AG10803 (cell line): Measurements from ENCODE around the gene SREBF1.
A peak's percentile ranks its signal among the peaks of the same experiment; 100 is the strongest.

ENCODE experiments used
- DNase-seq: peaks from one replicate; pipeline ENCODE4 v3.0.0; 2010; ENCODE audit warnings: low read depth
- H3K4me3 ChIP-seq: 2 replicates; pipeline ENCODE4 v1.5.1; 2011; ENCODE audit warnings: mild to moderate bottlenecking, low read length, control low read depth
- TF ChIP-seq, protein P1 (sequence below): conservative IDR thresholded peaks from 2 replicates; pipeline ENCODE4 v1.5.1; 2011; ENCODE audit warnings: mild to moderate bottlenecking, low read length, control low read depth, inconsistent platforms

SREBF1 gene

DNA sequence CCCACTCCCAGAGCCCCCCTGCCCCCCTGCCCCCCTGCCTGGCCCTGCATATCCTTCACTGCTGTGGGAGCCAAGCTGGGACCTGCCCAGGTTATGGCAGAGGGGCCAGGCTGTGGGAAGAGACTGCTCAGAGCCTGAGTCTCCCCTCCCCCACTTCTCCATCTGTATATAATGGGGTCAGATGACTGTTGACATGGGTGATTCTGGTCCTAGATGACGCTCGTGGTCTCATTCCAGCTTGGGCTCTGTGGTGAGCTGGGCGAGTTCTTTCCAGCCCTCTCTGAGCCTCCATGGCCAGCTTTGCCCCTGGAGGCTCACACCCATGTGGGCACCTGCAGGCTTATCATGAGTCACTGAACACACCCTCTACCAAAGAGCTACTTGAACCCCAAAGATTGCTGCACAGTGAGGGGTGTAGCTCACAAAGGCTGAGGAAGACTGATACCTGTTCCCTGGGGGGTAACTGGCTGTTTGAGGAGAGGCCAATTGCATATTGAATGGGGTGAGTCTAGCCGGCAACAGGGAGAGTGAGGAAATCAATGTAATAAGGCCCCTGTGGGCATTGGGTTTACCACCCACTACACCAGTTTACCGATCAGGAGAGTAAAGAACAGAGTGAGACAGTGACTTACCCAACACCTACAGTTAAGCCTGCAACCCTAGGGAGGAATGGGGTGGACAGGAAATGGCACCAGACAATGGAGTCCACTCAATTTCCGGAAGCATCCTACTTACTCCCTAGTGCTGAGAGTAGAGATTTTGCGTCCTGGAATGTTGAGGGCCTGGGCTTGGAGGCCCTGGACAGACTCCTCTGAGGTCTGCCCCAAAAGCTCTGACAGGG, 4.2 kb upstream of the SREBF1 start:
- H3K4me3 ChIP-seq: peak overlapping the region; percentile 61
- peak; percentile 51 for DNase-seq
- TF ChIP-seq, protein P1, sequence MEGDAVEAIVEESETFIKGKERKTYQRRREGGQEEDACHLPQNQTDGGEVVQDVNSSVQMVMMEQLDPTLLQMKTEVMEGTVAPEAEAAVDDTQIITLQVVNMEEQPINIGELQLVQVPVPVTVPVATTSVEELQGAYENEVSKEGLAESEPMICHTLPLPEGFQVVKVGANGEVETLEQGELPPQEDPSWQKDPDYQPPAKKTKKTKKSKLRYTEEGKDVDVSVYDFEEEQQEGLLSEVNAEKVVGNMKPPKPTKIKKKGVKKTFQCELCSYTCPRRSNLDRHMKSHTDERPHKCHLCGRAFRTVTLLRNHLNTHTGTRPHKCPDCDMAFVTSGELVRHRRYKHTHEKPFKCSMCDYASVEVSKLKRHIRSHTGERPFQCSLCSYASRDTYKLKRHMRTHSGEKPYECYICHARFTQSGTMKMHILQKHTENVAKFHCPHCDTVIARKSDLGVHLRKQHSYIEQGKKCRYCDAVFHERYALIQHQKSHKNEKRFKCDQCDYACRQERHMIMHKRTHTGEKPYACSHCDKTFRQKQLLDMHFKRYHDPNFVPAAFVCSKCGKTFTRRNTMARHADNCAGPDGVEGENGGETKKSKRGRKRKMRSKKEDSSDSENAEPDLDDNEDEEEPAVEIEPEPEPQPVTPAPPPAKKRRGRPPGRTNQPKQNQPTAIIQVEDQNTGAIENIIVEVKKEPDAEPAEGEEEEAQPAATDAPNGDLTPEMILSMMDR: no peak

DNA sequence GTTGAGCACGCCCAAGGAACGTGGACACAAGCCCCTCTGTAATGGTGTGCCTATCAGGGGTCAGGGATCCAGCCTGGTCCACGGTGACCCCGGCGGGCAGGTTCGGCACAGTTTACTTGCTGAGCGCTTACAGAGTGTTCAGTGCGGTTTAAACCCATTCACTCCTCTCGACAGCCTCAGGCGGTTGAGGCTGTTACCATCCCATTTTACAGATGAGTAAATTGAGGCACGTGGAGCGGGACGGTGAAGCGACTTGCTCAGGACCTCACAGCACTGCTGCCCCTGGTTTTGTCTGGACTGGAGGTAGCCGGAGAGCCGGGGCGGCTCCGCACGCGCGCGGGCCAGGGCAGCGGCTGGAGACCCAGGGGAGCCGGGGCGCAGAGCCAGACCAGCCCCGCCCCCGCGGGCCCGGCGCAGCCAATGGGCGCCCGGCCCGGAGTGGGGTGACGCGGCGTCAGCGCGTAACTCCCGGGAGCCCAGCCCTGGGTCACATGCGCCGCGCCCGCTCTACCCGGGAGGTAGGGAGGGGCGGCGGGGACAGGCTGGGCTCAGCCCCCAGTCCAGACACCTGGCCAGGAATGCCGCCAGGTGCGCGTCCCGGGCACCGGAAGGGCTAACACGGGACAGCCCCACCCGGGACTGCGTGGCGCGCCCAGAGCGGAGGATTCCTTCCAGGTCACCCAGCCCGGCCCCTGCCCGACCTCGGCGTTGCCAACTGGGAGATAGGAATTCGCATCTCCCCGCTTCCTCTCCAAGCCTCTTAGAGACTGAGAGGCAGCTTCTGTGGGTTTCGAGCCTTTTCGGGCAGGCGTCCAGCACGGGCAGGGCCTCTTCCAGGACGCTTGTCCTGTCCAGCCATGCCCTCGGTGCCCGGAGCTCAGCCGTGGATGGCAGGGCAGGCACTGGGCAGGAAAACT, 3.3 kb upstream of the SREBF1 start:
- peak; percentile 93 for DNase-seq
- TF ChIP-seq, protein P1: no peak
- H3K4me3 ChIP-seq: peak overlapping the region; percentile 61

DNA sequence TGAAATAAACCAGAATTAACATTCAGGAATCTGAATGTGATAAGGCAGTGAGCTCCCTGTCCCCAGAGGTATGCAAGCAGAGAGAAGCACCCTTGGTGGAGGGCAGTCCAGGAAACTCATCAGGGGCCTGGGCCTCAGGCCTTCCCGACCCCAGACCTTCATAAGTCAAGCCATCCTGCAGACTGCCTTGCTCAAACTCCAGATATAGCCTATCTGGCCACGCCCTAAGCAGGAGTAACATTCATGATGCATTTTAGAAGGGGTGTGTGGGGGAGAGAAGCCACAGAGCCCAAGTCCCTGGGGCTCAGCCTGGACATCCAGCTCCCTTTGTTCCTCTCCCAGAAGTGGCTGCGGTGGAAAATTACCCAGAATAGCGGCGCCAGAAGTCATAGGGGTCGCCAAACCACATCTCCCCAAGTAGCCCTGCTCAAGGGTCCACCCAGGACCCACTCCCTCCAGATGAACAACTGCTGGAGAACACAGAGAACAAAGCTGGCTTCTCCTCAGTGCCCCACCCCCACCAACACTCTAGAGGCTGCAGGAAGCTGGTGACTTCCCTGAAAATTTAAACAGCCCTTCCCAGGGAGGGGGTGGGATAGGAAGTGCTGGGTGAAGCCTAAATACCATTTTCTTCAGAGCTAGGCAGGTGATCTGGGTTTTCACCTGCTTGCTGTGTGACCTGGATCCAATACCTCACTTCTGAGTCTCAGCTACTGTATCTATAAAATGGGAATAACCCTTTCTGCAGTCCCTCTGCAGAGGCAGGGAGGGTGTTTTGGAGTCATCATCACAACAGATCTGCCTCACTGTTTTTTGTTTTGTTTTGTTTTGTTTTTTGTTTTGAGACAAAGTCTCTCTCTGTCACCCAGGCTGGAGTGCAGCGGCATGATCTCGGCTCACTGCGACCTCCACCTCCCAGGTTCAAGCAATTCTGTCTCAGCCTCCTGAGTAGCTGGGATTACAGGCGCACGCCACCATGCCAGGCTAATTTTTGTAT, 1.5 kb upstream of the SREBF1 start:
- no peak for DNase-seq
- no peak overlapping the region for H3K4me3 ChIP-seq
- TF ChIP-seq, protein P1: no peak

DNA sequence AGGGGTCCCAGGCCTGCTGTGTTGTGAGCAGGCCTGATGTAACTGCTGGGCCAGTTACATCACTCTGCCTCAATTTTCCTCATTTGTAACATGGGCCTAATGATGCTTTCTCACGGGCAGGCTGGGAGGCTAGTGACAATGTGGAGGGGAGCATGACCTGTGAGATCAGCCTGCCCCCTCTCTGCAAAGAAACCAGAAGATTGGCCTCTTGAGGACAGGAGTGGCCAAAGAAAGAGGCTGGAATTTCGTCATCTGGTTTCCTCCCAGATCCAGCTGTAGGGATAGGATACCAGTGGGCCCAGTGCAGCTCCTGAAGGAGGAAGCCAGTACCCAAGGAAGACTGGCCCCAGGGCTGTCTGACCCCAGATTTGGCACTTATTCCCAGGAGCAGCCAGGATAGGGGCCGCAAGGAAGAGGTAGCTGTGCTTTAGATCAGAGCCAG, 615 bp upstream of the SREBF1 start:
- TF ChIP-seq, protein P1: peak; percentile 25
- DNase-seq: peak; percentile 88
- H3K4me3 ChIP-seq: peak overlapping the region; percentile 80

DNA sequence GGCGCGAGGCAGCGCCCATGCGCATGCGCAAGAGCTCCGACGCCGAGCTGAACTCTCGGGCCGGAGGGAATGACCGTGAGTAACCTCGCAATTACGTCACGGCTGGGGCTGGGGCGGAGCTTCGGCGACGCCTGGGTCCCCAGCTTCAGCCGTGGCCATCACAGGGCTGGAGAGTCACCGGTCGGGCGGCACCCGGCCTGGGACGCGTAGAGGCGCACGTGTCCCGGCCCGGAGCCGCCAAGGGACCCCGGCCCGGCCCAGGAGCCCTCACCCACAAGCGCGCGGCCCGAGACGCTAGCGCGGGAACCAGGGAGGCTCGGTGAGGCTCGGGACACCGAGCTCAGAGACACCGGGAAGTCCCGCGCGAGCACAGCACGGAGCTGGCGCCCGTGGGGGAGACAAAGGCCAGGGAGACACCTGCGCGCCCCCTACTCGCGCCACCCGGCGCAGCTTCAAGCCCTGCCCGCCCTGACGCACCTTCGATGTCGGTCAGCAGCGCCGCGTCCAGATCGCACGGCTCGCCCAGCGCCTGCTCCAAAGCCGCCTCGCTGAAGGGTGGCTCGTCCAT, 452 bp downstream of the SREBF1 start:
- peak; percentile 89 for DNase-seq
- TF ChIP-seq, protein P1: no peak

DNA sequence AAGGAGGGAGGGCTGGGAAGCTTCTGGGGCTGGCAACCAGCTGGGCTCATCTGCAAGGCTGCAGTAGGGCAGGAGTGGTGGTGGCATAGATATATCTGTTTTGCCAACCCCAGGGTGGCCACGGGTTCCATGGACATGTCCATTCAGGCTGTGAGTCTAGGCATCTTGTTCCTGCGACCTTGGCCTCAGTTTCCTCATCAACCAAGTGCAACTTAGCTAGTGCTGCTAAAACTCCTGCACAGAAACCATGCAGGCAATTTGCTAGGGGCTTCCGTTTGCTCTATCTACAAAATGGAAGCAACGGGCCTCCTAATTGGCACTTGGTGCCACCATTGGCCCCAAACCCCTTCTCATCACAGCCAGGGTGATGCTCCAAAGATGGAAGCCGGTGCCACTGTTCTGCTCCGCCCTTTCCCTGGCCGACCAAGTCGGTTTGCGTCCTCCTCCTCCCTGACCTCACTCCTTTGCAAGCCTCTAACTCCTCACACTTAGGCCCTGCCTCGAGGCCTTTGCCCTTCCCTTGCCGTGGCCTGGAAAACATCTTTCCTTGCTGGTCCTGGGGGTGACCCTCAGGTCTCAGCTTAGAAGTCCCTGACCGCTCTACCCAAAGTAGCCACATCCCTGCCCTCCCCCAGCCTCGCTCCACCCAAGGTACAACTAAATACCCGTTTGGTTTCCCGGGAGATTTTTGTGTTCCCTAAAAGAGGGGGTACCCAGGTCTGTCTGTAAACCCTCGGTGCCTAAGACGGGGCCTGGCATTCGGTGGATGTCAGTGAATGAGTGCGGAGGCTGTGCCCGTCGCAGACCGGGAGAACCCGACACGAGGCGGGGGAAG, 1.2 kb downstream of the SREBF1 start:
- peak overlapping the region; percentile 80 for H3K4me3 ChIP-seq
- no peak for DNase-seq
- TF ChIP-seq, protein P1: no peak

More for the DNA sequence above, 452 bp downstream of the SREBF1 start:
- H3K4me3 ChIP-seq: peak overlapping the region; percentile 80
